A549 (cell line): Measurements from ENCODE around the gene THY1. TPM values are rescaled to one million over a fixed set of nuclear protein-coding genes. Genes with fewer than 3 reads are reported as not detected.

Source experiments
- ATAC-seq, 2 experiments: fragments of 200-7000 bp in 1 of 2; fragments of >200 bp in 1 of 2; cut with Nextera tagmentation in 1 of 2; cut with Tn5 transposase in 1 of 2; 3 replicates each; pipeline versions ENCODE4 v1.8.0 to v1.9.1; 2018 to 2020; ENCODE audit warnings: mild to moderate bottlenecking in 1 of 2, moderate library complexity in 1 of 2
- CTCF ChIA-PET: fragments of 300-600 bp; sonication (Branson Sonifier 250); formaldehyde crosslinking; extraction: SDS; loops from one replicate; lab custom pipeline; 2021; ENCODE audit warnings: antibody characterized with exemption, inconsistent platforms; lab: Yijun Ruan, JAX
- POLR2A ChIA-PET: fragments of 350-600 bp; formaldehyde crosslinking; extraction: SDS; loops from one replicate; lab custom pipeline; 2021; ENCODE audit warnings: antibody characterized with exemption, inconsistent platforms; lab: Yijun Ruan, JAX
- DNase-seq, 2 experiments: peaks; one replicate each; pipeline versions ENCODE4 v3.0.0 to v3.0.0-alpha.2; 2011 to 2016; ENCODE audit warnings: low read depth in 1 of 2, low spot score in 1 of 2
- FAIRE-seq: peaks from 2 replicates; lab custom pipeline; 2011; peaks lifted over from hg19 to GRCh38; lab: Jason Lieb, UNC
- H3K27ac ChIP-seq, 2 experiments: fragments of >200 bp; sonication (Bioruptor Twin); formaldehyde crosslinking; 3 replicates each; pipeline ENCODE4 v1.5.1; 2016 to 2017
- H3K4me1 ChIP-seq: fragments of >200 bp; sonication (Bioruptor Twin); formaldehyde crosslinking; 3 replicates; pipeline ENCODE4 v1.6.1; 2016
- H3K4me2 ChIP-seq: fragments of >200 bp; sonication (Bioruptor Twin); formaldehyde crosslinking; 3 replicates; pipeline ENCODE4 v1.6.1; 2016
- H3K4me3 ChIP-seq: fragments of >200 bp; sonication (Bioruptor Twin); formaldehyde crosslinking; 3 replicates; pipeline ENCODE4 v1.5.1; 2016
- H3K9me3 ChIP-seq: fragments of >200 bp; sonication (Bioruptor Twin); formaldehyde crosslinking; 3 replicates; pipeline ENCODE4 v1.6.1; 2016
- BCL3 ChIP-seq: fragments of >200 bp; sonication (Bioruptor Twin); formaldehyde crosslinking; IDR thresholded peaks from 3 replicates; pipeline ENCODE4 v1.6.1; 2016
- BHLHE40 ChIP-seq: IDR thresholded peaks from 2 replicates; pipeline ENCODE4 v1.6.1; 2012; ENCODE audit warnings: low read depth, low read length, inconsistent platforms
- CEBPB ChIP-seq, 2 experiments: fragments of >200 bp in 1 of 2; sonication (Bioruptor Twin) in 1 of 2; formaldehyde crosslinking in 1 of 2; IDR thresholded peaks; 2 replicates each; pipeline ENCODE4 v1.6.1; 2012 to 2016
- CHD4 ChIP-seq: fragments of 200-600 bp; sonication (generic); IDR thresholded peaks from 2 replicates; pipeline ENCODE4 v1.6.1; 2016; ENCODE audit warnings: antibody characterized with exemption, mild to moderate bottlenecking, borderline replicate concordance
- CTCF ChIP-seq: fragments of >200 bp; sonication (Bioruptor Twin); formaldehyde crosslinking; IDR thresholded peaks from 3 replicates; pipeline ENCODE4 v1.5.1; 2016
- ELK1 ChIP-seq: fragments of 150-350 bp; IDR thresholded peaks from 2 replicates; pipeline ENCODE4 v1.6.1; 2014; ENCODE audit warnings: low read depth, mild to moderate bottlenecking, low read length
- FOXS1 ChIP-seq: fragments of 250-450 bp; sonication (Bioruptor Pico); IDR thresholded peaks from 2 replicates; pipeline ENCODE4 v1.5.0; 2020; ENCODE audit warnings: mild to moderate bottlenecking, moderate library complexity
- HMGXB4 ChIP-seq: fragments of 250-450 bp; sonication (Bioruptor Pico); IDR thresholded peaks from 2 replicates; pipeline ENCODE4 v1.5.0; 2021; ENCODE audit warnings: mild to moderate bottlenecking, moderate library complexity, borderline replicate concordance
- HOXB5 ChIP-seq: fragments of 250-450 bp; sonication (Bioruptor Pico); IDR thresholded peaks from 2 replicates; pipeline ENCODE4 v1.5.0; 2020; ENCODE audit warnings: mild to moderate bottlenecking, moderate library complexity
- JUN ChIP-seq, 2 experiments: fragments of >200 bp; sonication (Bioruptor Twin); formaldehyde crosslinking; IDR thresholded peaks; 2 replicates in 1 of 2; 3 replicates in 1 of 2; pipeline ENCODE4 v1.6.1; 2016 to 2017
- MAFK ChIP-seq: fragments of 450-650 bp; IDR thresholded peaks from 2 replicates; pipeline ENCODE4 v1.6.1; 2014; ENCODE audit not compliant: partially characterized antibody
- MAZ ChIP-seq: fragments of 150-350 bp; IDR thresholded peaks from 2 replicates; pipeline ENCODE4 v1.6.1; 2014; ENCODE audit warnings: antibody characterized with exemption, low read depth, low read length, borderline replicate concordance
- MYC ChIP-seq: IDR thresholded peaks from 2 replicates; pipeline ENCODE4 v1.6.1; 2012; ENCODE audit warnings: mild to moderate bottlenecking, inconsistent platforms, low read length, improper control_type of control experiment, borderline replicate concordance
- NR3C1 ChIP-seq: fragments of >200 bp; sonication (Bioruptor Twin); formaldehyde crosslinking; IDR thresholded peaks from 3 replicates; pipeline ENCODE4 v1.6.1; 2017
- PBX3 ChIP-seq: IDR thresholded peaks from 2 replicates; pipeline ENCODE4 v1.6.1; 2012
- POLR2A ChIP-seq: IDR thresholded peaks from 2 replicates; pipeline ENCODE4 v1.6.1; 2012; ENCODE audit warnings: mild to moderate bottlenecking, low read length
- POLR2AphosphoS2 ChIP-seq: conservative IDR thresholded peaks from 2 replicates; pipeline ENCODE4 v1.6.1; 2012; ENCODE audit warnings: low read length, improper control_type of control experiment, inconsistent platforms
- RAD21 ChIP-seq, 2 experiments: fragments of >200 bp in 1 of 2; sonication (Bioruptor Twin) in 1 of 2; formaldehyde crosslinking in 1 of 2; IDR thresholded peaks in 1 of 2; conservative IDR thresholded peaks in 1 of 2; 2 replicates in 1 of 2; 3 replicates in 1 of 2; pipeline ENCODE4 v1.6.1; 2012 to 2018; ENCODE audit warnings: inconsistent platforms in 1 of 2
- RCOR1 ChIP-seq: fragments of 150-350 bp; IDR thresholded peaks from 2 replicates; pipeline ENCODE4 v1.6.1; 2014; ENCODE audit warnings: antibody characterized with exemption, low read length, low read depth
- TFCP2L1 ChIP-seq: fragments of 250-450 bp; sonication (Bioruptor Pico); IDR thresholded peaks from 2 replicates; pipeline ENCODE4 v1.5.0; 2021; ENCODE audit warnings: mild to moderate bottlenecking
- ZC3H11A ChIP-seq: fragments of 450-650 bp; IDR thresholded peaks from 2 replicates; pipeline ENCODE4 v1.6.1; 2014; ENCODE audit warnings: antibody characterized with exemption, mild to moderate bottlenecking
- ZNF302 ChIP-seq: fragments of 250-450 bp; sonication (Bioruptor Pico); IDR thresholded peaks from 2 replicates; pipeline ENCODE4 v1.9.0; 2021; ENCODE audit warnings: inconsistent platforms, mild to moderate bottlenecking, moderate library complexity
- ZSCAN20 ChIP-seq: fragments of 250-450 bp; sonication (Bioruptor Pico); IDR thresholded peaks from 2 replicates; pipeline ENCODE4 v1.8.0; 2022; ENCODE audit warnings: mild to moderate bottlenecking, moderate library complexity
- WGBS: methylation state at CpG from one replicate; pipeline ENCODE4 v1.1.6; 2017; ENCODE audit errors: missing lambda C conversion rate; 5-methylcytosine and 5-hydroxymethylcytosine counted together
- polyA plus RNA-seq, 4 experiments: library from polyadenylated mRNA; depleted of rRNA in 3 of 4; stranded (reverse); fragments of >200 nt; fragmentation: RNase III in 1 of 4; extraction: RNeasy Plus Mini Kit Qiagen cat#74134 plus additional on column Dnase treatment in 1 of 4; gene quantifications; 2 replicates in 3 of 4; 3 replicates in 1 of 4; pipeline ENCODE4 v1.2.3, GENCODE V29; 2011 to 2017

The THY1 gene
- polyA plus RNA-seq, 2 of the 4 experiments (the other 2 are of a cell fraction) = 7.1 to 19.9 TPM

- ATAC-seq = no peak
- no peak for FAIRE-seq
- 0 out of 3 replicates have a peak, but pooled peaks cover 3% of the 10 kb centered on the region for H3K9me3 ChIP-seq
- no peak overlapping the region for H3K27ac ChIP-seq
- no peak overlapping the region for H3K4me3 ChIP-seq
- DNase-seq = no peak
- TF ChIP-seq BCL3 (no peak), RCOR1 (no peak), HMGXB4 (CRISPR knock-in tag) (no peak), POLR2A (no peak), CHD4 (no peak)
- 65% methylated on average over 2 of the region's 2 CpGs for WGBS
- POLR2A ChIA-PET = no interaction called here
- CTCF ChIA-PET = interaction anchor here (0.9 to 1.3 kb wide), 2 partner anchors 58 to 70 kb away, joined by 3 read pairs; no protein-coding TSS in a partner anchor
- H3K4me1 ChIP-seq = no peaks in the 10 kb centered on the region
- H3K4me2 ChIP-seq = no peak overlapping the region
These were observed 18.1 kb downstream of the THY1 start for GRCh38 chr11:119404872-119405271.

- Histone ChIP-seq H3K9me3 (peaks cover 7% of the 10 kb centered on the region; the same call in 2 of the 3 replicates), H3K27ac (no peak overlapping the region), H3K4me2 (no peak overlapping the region), H3K4me1 (no peaks in the 10 kb centered on the region), H3K4me3 (no peak overlapping the region)
- no peak for TF ChIP-seq NR3C1
- TF ChIP-seq ELK1 = no peak
- ATAC-seq = no peak
- WGBS = 72% methylated on average over 5 of the region's 5 CpGs
- ChIA-PET POLR2A (no interaction called here), CTCF (interaction anchor here (0.6 to 1.6 kb wide), 6 partner anchors 12 to 242 kb away, joined by 3 to 7 read pairs (median 4); partner anchors contain the start of gene USP2)
- no peak for DNase-seq
- no peak for FAIRE-seq
These were observed 20.0 kb downstream of the THY1 start for GRCh38 chr11:119403021-119403420.

- TF ChIP-seq MAFK = no peak
- TF ChIP-seq ZSCAN20 (CRISPR knock-in tag) = no peak
- TF ChIP-seq CTCF = no peak
- TF ChIP-seq ZNF302 (CRISPR knock-in tag) = no peak
- no peak for TF ChIP-seq TFCP2L1 (CRISPR knock-in tag)
- no peak for TF ChIP-seq MAZ
- no peak for TF ChIP-seq PBX3
- no peak for TF ChIP-seq ZC3H11A
- no peak for TF ChIP-seq MYC
- TF ChIP-seq HOXB5 = no peak
- TF ChIP-seq BHLHE40 = no peak
- TF ChIP-seq ELK1 = no peak
- no peak for TF ChIP-seq CEBPB (IDR thresholded peaks at IDR 0.05)
- no peak for TF ChIP-seq FOXS1
- TF ChIP-seq RAD21 (conservative IDR thresholded peaks at IDR 0.05 in 1 of 2, IDR thresholded peaks at IDR 0.05 in 1 of 2) = no peak
- TF ChIP-seq JUN (IDR thresholded peaks at IDR 0.05) = no peak
- no peak for TF ChIP-seq POLR2AphosphoS2
- no peaks in the 10 kb centered on the region for H3K4me1 ChIP-seq
- no peak for ATAC-seq
- H3K4me2 ChIP-seq = no peak overlapping the region
- peaks cover 7% of the 10 kb centered on the region; the same call in 2 of the 3 replicates for H3K9me3 ChIP-seq
- no peak overlapping the region for H3K4me3 ChIP-seq
- no peak overlapping the region for H3K27ac ChIP-seq
- POLR2A ChIA-PET = no interaction called here
- CTCF ChIA-PET = interaction anchor here (1.0 to 1.3 kb wide), 3 partner anchors 13 to 72 kb away, joined by 3 to 5 read pairs (median 3); no protein-coding TSS in a partner anchor
- DNase-seq = no peak
- 60% methylated on average over 5 of the region's 8 CpGs for WGBS
- no peak for FAIRE-seq
These were observed 20.5 kb downstream of the THY1 start for GRCh38 chr11:119402470-119402869.
